ENCODE measurements around the gene SRPRB. TPM values are rescaled to one million over a fixed set of nuclear protein-coding genes. Genes with fewer than 3 reads are reported as not detected.

SRPRB gene
- total RNA-seq, 1 donor from 2014 or later = 26.0 TPM

DNA sequence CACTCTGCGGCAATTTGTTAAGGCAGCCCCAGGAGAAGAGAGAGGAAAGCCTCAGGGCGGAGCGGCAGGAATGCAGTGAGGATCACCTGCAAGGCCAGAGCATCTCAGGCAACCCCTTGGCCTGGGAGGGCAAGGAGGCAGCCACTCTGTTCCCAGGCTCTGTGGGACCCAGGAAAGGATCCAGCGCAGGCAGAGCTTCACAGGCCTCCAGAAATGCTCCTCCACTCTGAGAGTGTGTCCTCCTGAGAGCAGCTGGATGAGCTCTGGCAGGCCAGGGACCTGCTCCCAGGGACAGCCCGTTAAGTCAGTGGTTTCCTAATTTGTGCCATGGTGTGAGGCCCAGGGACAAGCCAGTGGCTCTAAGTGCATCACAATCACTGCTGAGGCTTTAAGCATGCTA is 54.9 kb downstream of the SRPRB start:
- no peak overlapping the region for H3K4me3 ChIP-seq
- H3K9me3 ChIP-seq (replicated peaks) = no peaks in the 10 kb centered on the region
- no peak overlapping the region for H3K27ac ChIP-seq (replicated peaks)
- TF ChIP-seq, protein P1, sequence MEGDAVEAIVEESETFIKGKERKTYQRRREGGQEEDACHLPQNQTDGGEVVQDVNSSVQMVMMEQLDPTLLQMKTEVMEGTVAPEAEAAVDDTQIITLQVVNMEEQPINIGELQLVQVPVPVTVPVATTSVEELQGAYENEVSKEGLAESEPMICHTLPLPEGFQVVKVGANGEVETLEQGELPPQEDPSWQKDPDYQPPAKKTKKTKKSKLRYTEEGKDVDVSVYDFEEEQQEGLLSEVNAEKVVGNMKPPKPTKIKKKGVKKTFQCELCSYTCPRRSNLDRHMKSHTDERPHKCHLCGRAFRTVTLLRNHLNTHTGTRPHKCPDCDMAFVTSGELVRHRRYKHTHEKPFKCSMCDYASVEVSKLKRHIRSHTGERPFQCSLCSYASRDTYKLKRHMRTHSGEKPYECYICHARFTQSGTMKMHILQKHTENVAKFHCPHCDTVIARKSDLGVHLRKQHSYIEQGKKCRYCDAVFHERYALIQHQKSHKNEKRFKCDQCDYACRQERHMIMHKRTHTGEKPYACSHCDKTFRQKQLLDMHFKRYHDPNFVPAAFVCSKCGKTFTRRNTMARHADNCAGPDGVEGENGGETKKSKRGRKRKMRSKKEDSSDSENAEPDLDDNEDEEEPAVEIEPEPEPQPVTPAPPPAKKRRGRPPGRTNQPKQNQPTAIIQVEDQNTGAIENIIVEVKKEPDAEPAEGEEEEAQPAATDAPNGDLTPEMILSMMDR (IDR thresholded peaks at IDR 0.05; ENCODE audit: borderline replicate concordance) = no peak
- H3K27me3 ChIP-seq (ENCODE audit: low read depth) = no peaks in the 10 kb centered on the region
- intact Hi-C loops (cut with micrococcal nuclease) = no loop called here
- H3K4me1 ChIP-seq = peaks cover 45% of the 10 kb centered on the region
- DNase-seq = no peak
- H3K36me3 ChIP-seq = no peaks in the 10 kb centered on the region

DNA sequence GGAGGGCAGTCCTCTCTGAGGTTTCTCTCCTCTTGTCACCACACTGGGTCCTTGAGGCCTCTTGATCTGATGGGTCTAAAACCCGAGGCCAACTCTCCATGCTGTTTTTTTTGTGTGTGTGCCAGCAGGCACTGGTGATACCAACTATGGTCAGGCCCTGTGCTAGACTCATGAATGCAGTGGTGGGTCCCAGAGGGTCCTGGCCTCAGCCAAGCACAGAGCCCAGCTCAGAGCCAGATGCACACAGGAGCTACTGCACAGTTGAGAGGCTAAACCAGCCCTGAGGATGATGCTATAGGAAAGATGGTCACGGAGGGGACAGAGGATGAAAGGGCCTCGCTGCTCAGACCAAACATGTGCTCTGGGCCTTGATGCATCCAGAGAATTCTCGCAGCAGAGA is 56.5 kb downstream of the SRPRB start:
- Histone ChIP-seq H3K27ac (replicated peaks) (no peak overlapping the region), H3K4me1 (peaks cover 32% of the 10 kb centered on the region), H3K27me3 (ENCODE audit: low read depth) (no peaks in the 10 kb centered on the region), H3K4me3 (no peak overlapping the region), H3K36me3 (no peaks in the 10 kb centered on the region), H3K9me3 (replicated peaks) (no peaks in the 10 kb centered on the region)
- TF ChIP-seq, protein P1 (IDR thresholded peaks at IDR 0.05; ENCODE audit: borderline replicate concordance) = no peak
- intact Hi-C loops (cut with micrococcal nuclease) = no loop called here
- no peak for DNase-seq

DNA sequence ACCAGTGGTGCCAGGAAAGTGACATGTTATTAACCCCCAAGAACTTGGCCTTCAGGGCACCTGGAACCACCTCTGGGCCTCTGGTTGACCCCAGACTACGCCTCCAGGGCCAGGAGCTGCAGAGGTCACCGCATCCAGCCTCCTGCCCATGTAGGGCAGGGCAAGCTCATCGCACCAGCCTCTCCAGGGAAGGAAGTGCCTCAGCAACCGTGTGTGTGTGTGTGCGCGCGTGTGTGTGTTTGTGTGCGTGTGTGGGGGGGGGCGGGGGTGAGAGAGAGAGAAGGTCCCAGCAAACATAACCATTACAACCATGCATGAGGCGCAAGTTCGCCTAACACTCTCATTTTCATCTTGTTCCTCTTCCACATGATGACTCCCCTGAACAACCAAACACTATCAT is 58.3 kb downstream of the SRPRB start:
- H3K4me1 ChIP-seq = peaks cover 43% of the 10 kb centered on the region
- H3K27ac ChIP-seq (replicated peaks) = no peak overlapping the region
- no peak overlapping the region for H3K4me3 ChIP-seq
- intact Hi-C loops (cut with micrococcal nuclease) = no loop called here
- no peaks in the 10 kb centered on the region for H3K27me3 ChIP-seq (ENCODE audit: low read depth)
- TF ChIP-seq, protein P1 (IDR thresholded peaks at IDR 0.05; ENCODE audit: borderline replicate concordance) = no peak
- H3K9me3 ChIP-seq (replicated peaks) = no peaks in the 10 kb centered on the region
- no peak for DNase-seq
- H3K36me3 ChIP-seq = no peaks in the 10 kb centered on the region

DNA sequence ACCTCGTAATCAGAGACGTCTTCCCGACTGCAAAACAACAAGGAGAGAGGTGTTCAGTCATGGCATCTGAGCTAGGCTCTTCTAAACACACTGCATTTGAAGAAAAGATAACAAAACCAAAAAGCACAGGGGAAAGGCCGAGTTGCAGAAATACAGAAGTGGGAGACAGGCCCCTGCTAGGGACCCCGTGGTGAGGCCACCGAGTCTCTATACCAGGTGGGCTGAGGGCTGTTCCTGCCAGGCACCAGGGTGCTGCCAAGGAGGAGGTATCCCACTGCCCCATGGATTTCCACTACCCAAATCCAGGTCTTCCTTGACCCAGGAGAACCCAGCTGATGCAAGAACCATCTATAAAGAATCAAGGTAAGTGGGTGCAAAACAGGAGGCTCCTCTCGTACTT is 59.0 kb downstream of the SRPRB start:
- no peak for DNase-seq
- H3K27ac ChIP-seq (replicated peaks) = no peak overlapping the region
- peaks cover 47% of the 10 kb centered on the region for H3K4me1 ChIP-seq
- no peak overlapping the region for H3K4me3 ChIP-seq
- H3K27me3 ChIP-seq (ENCODE audit: low read depth) = no peaks in the 10 kb centered on the region
- H3K9me3 ChIP-seq (replicated peaks) = no peaks in the 10 kb centered on the region
- no peaks in the 10 kb centered on the region for H3K36me3 ChIP-seq
- TF ChIP-seq, protein P1 (IDR thresholded peaks at IDR 0.05; ENCODE audit: borderline replicate concordance) = no peak
- intact Hi-C loops (cut with micrococcal nuclease) = no loop called here

DNA sequence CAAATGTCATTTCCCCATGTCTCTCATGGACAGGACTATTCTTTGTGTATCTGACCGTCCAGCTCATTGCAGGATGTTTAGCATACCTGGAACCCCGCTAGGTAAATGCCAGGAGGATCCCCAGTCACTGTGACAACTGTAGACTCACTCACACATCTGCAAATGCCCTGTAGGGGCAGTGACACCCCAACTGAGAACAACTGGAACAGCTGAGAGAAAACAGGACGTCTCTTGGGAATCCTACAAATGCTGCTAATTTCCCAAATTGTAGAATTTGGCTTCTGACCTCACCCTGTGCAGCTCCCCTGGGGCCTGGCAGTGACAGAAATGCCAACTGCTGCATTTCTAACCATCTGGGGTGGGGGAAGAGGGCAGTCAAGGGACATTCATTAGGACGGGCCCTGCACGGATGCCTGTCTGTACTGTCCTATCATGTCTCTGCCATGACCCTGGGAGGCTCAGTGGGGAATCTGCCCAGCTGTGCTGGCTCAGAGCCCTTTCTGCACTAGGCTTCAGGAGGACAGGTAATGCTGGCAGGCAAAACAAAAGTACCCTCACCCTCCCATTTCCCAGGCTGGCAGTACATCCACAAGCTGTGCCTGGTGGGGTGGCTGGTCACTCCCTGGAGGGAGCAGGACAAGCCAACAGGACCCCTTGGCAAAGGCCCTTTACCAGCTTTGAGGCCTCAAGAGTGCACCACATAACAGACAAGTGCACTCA is 59.7 kb downstream of the SRPRB start:
- H3K36me3 ChIP-seq = no peaks in the 10 kb centered on the region
- intact Hi-C loops (cut with micrococcal nuclease) = no loop called here

More for the DNA sequence above, 59.7 kb downstream of the SRPRB start:
- Histone ChIP-seq H3K4me1 (peaks cover 44% of the 10 kb centered on the region), H3K27me3 (ENCODE audit: low read depth) (no peaks in the 10 kb centered on the region), H3K4me3 (no peak overlapping the region), H3K27ac (replicated peaks) (no peak overlapping the region), H3K9me3 (replicated peaks) (no peaks in the 10 kb centered on the region)
- no peak for DNase-seq
- TF ChIP-seq, protein P1 (IDR thresholded peaks at IDR 0.05; ENCODE audit: borderline replicate concordance) = no peak
